SK-N-SH treated with all-trans-retinoic acid at 6 μM for 48 hours (cell line): ENCODE measurements around the gene POLR2M.

Source experiments
- ATAC-seq: fragments of 200-7000 bp; cut with Tn5 transposase; 3 replicates; pipeline ENCODE4 v1.9.1; 2020; ENCODE audit warnings: mild to moderate bottlenecking, moderate library complexity
- ARNTL ChIP-seq: fragments of 450-650 bp; formaldehyde crosslinking; IDR thresholded peaks from 2 replicates; pipeline ENCODE4 v1.5.0; 2020; ENCODE audit warnings: low read depth, mild to moderate bottlenecking, moderate library complexity, borderline replicate concordance
- BACH2 ChIP-seq: fragments of 250-450 bp; sonication (Bioruptor Pico); IDR thresholded peaks from 2 replicates; pipeline ENCODE4 v1.9.0; 2021; ENCODE audit warnings: mild to moderate bottlenecking, borderline replicate concordance
- CREB5 ChIP-seq: fragments of 250-450 bp; sonication (Bioruptor Pico); IDR thresholded peaks from 2 replicates; pipeline ENCODE4 v1.5.1; 2020; ENCODE audit warnings: low read depth, mild to moderate bottlenecking, moderate library complexity
- CSDC2 ChIP-seq: fragments of 250-450 bp; sonication (Bioruptor Pico); IDR thresholded peaks from 2 replicates; pipeline ENCODE4 v1.5.0; 2020; ENCODE audit warnings: mild to moderate bottlenecking, moderate library complexity
- ESRRG ChIP-seq: fragments of 250-450 bp; sonication (Bioruptor Pico); IDR thresholded peaks from 2 replicates; pipeline ENCODE4 v1.6.1; 2021; ENCODE audit warnings: mild to moderate bottlenecking
- GLIS3 ChIP-seq: fragments of 250-450 bp; sonication (Bioruptor Pico); IDR thresholded peaks from 2 replicates; pipeline ENCODE4 v1.5.0; 2020; ENCODE audit warnings: mild to moderate bottlenecking, moderate library complexity
- ISL1 ChIP-seq: fragments of 250-450 bp; sonication (Bioruptor Pico); IDR thresholded peaks from 2 replicates; pipeline ENCODE4 v2.1.2; 2022; ENCODE audit warnings: mild to moderate bottlenecking, moderate library complexity
- OSR1 ChIP-seq: fragments of 250-450 bp; sonication (Bioruptor Pico); IDR thresholded peaks from 2 replicates; pipeline ENCODE4 v1.8.0; 2022; ENCODE audit warnings: moderate library complexity, mild to moderate bottlenecking, inconsistent platforms
- PATZ1 ChIP-seq: fragments of 250-450 bp; sonication (Bioruptor Pico); IDR thresholded peaks from 2 replicates; pipeline ENCODE4 v1.8.0; 2020; ENCODE audit warnings: mild to moderate bottlenecking, moderate library complexity, borderline replicate concordance
- POU6F1 ChIP-seq: fragments of 250-450 bp; sonication (Bioruptor Pico); IDR thresholded peaks from 2 replicates; pipeline ENCODE4 v1.8.0; 2021; ENCODE audit warnings: low read depth, mild to moderate bottlenecking, moderate library complexity, borderline replicate concordance
- PPARA ChIP-seq: fragments of 250-450 bp; sonication (Bioruptor Pico); IDR thresholded peaks from 2 replicates; pipeline ENCODE4 v1.5.0; 2020; ENCODE audit warnings: mild to moderate bottlenecking, borderline replicate concordance
- RARB ChIP-seq: fragments of 250-450 bp; sonication (Bioruptor Pico); IDR thresholded peaks from 2 replicates; pipeline ENCODE4 v1.8.0; 2021; ENCODE audit warnings: mild to moderate bottlenecking, moderate library complexity
- SNAI2 ChIP-seq: fragments of 250-450 bp; sonication (Bioruptor Pico); IDR thresholded peaks from 2 replicates; pipeline ENCODE4 v1.5.0; 2020; ENCODE audit warnings: mild to moderate bottlenecking, moderate library complexity
- TOX ChIP-seq: fragments of 250-450 bp; sonication (Bioruptor Pico); IDR thresholded peaks from 2 replicates; pipeline ENCODE4 v1.8.0; 2021; ENCODE audit warnings: mild to moderate bottlenecking, moderate library complexity, borderline replicate concordance
- ZC3H10 ChIP-seq: fragments of 250-450 bp; sonication (Bioruptor Pico); IDR thresholded peaks from 2 replicates; pipeline ENCODE4 v1.5.1; 2021; ENCODE audit warnings: mild to moderate bottlenecking, moderate library complexity
- ZFP3 ChIP-seq: fragments of 250-450 bp; sonication (Bioruptor Pico); IDR thresholded peaks from 2 replicates; pipeline ENCODE4 v1.5.0; 2020; ENCODE audit warnings: mild to moderate bottlenecking, moderate library complexity
- ZFP30 ChIP-seq: fragments of 450-650 bp; formaldehyde crosslinking; IDR thresholded peaks from 2 replicates; pipeline ENCODE4 v1.5.0; 2022; ENCODE audit warnings: mild to moderate bottlenecking, moderate library complexity
- ZNF565 ChIP-seq: fragments of 450-650 bp; formaldehyde crosslinking; conservative IDR thresholded peaks from 2 replicates; pipeline ENCODE4 v1.5.0; 2020; ENCODE audit warnings: low read depth, mild to moderate bottlenecking, moderate library complexity
- ZNF70 ChIP-seq: fragments of 450-650 bp; formaldehyde crosslinking; IDR thresholded peaks from 2 replicates; pipeline ENCODE4 v1.5.0; 2020; ENCODE audit warnings: mild to moderate bottlenecking, moderate library complexity
- ZNF8 ChIP-seq: fragments of 450-650 bp; formaldehyde crosslinking; IDR thresholded peaks from 2 replicates; pipeline ENCODE4 v1.5.0; 2020; ENCODE audit warnings: mild to moderate bottlenecking, moderate library complexity
- TF ChIP-seq, protein P1 (sequence below): fragments of 250-450 bp; sonication (Bioruptor Pico); IDR thresholded peaks from 2 replicates; pipeline ENCODE4 v1.5.0; 2020; ENCODE audit warnings: mild to moderate bottlenecking, moderate library complexity
- TF ChIP-seq, protein P2 (sequence below): fragments of 250-450 bp; sonication (Bioruptor Pico); IDR thresholded peaks from 2 replicates; pipeline ENCODE4 v1.5.1; 2021; ENCODE audit warnings: mild to moderate bottlenecking, moderate library complexity

The POLR2M gene

DNA sequence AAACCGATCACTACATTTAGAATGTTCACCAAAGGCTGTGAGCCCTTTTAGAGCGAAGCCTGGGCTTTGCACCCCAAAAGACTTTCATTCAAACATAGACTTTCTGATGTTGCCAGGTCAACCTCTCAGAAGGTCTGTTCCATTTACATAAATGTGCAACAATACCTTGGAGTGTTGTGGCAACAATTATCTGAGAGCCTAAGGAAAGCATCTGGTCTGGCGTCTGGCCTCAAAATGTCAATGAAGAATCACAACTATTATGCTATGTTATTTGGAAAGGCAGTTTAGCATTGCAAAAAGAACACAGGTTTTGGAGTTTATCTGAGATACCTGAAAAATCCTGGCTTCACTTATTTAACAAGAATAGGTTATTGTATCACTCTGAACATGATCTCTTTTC, 50.0 kb downstream of the POLR2M start:
- ATAC-seq, result no peak
- no peak for TF ChIP-seq ZNF8 (CRISPR knock-in tag)
- TF ChIP-seq SNAI2, result no peak
- TF ChIP-seq ZFP30 (CRISPR knock-in tag), result no peak
- no peak for TF ChIP-seq CREB5 (CRISPR knock-in tag)
- TF ChIP-seq TOX, result no peak
- no peak for TF ChIP-seq ZNF565 (CRISPR knock-in tag)
- TF ChIP-seq CSDC2 (CRISPR knock-in tag), result no peak
- TF ChIP-seq ARNTL (CRISPR knock-in tag), result no peak
- no peak for TF ChIP-seq GLIS3 (CRISPR knock-in tag)
- TF ChIP-seq ISL1 (CRISPR knock-in tag), result no peak

DNA sequence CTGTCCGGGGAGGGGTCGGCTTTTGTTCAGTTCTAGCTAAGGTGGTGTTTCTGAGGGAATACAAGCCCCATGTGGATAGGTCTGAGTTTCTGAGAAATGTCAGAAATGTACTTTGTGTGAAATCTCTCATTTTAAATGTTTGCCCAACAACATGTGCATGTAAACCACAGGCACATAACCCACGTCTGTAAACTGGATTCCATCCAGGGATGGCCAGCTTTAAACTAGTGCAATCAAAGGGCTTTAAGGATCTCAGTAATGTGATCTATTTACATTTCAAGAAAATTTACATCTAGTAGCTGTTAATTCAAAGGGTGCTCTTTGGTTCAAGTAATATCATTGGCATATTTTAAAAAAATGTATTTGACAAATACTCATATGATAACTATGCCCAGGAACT, 52.0 kb downstream of the POLR2M start:
- TF ChIP-seq ARNTL (CRISPR knock-in tag) (no peak), PATZ1 (no peak), TOX (no peak), OSR1 (no peak), ZFP30 (CRISPR knock-in tag) (no peak), POU6F1 (CRISPR knock-in tag) (no peak), ZFP3 (CRISPR knock-in tag) (no peak), PPARA (CRISPR knock-in tag) (no peak), ESRRG (no peak), ZNF565 (CRISPR knock-in tag) (no peak), RARB (CRISPR knock-in tag) (no peak), SNAI2 (no peak), ISL1 (CRISPR knock-in tag) (no peak)
- TF ChIP-seq, protein P1, sequence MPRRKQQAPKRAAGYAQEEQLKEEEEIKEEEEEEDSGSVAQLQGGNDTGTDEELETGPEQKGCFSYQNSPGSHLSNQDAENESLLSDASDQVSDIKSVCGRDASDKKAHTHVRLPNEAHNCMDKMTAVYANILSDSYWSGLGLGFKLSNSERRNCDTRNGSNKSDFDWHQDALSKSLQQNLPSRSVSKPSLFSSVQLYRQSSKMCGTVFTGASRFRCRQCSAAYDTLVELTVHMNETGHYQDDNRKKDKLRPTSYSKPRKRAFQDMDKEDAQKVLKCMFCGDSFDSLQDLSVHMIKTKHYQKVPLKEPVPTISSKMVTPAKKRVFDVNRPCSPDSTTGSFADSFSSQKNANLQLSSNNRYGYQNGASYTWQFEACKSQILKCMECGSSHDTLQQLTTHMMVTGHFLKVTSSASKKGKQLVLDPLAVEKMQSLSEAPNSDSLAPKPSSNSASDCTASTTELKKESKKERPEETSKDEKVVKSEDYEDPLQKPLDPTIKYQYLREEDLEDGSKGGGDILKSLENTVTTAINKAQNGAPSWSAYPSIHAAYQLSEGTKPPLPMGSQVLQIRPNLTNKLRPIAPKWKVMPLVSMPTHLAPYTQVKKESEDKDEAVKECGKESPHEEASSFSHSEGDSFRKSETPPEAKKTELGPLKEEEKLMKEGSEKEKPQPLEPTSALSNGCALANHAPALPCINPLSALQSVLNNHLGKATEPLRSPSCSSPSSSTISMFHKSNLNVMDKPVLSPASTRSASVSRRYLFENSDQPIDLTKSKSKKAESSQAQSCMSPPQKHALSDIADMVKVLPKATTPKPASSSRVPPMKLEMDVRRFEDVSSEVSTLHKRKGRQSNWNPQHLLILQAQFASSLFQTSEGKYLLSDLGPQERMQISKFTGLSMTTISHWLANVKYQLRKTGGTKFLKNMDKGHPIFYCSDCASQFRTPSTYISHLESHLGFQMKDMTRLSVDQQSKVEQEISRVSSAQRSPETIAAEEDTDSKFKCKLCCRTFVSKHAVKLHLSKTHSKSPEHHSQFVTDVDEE (CRISPR knock-in tag), result no peak
- TF ChIP-seq, protein P2, sequence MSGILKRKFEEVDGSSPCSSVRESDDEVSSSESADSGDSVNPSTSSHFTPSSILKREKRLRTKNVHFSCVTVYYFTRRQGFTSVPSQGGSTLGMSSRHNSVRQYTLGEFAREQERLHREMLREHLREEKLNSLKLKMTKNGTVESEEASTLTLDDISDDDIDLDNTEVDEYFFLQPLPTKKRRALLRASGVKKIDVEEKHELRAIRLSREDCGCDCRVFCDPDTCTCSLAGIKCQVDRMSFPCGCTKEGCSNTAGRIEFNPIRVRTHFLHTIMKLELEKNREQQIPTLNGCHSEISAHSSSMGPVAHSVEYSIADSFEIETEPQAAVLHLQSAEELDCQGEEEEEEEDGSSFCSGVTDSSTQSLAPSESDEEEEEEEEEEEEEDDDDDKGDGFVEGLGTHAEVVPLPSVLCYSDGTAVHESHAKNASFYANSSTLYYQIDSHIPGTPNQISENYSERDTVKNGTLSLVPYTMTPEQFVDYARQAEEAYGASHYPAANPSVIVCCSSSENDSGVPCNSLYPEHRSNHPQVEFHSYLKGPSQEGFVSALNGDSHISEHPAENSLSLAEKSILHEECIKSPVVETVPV (CRISPR knock-in tag), result no peak
- TF ChIP-seq, all 23 proteins: peak for 0
- ATAC-seq, result no peak

DNA sequence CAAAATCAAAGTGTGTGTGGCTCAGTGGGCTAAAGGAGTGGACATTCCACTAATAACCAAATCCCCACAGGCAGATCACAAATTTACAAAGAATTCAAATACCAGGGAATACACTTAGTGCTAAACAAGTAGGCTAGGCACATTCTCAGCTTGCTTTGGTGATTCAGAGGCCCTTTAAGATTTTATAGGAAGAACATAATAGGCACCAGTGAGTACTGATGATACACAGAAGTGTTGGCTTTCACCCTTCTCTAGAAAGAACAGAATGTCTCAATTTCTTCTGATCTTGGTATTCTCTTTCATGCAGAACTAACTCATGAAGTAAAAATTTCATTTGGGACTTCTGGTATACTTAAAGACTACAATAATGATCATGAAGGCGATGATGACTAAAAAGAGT, 55.0 kb downstream of the POLR2M start:
- no peak for ATAC-seq
- no peak for TF ChIP-seq ESRRG
- TF ChIP-seq BACH2 (CRISPR knock-in tag), result no peak
- TF ChIP-seq TOX, result no peak
- no peak for TF ChIP-seq PATZ1
- no peak for TF ChIP-seq PPARA (CRISPR knock-in tag)
- TF ChIP-seq CSDC2 (CRISPR knock-in tag), result no peak
- no peak for TF ChIP-seq RARB (CRISPR knock-in tag)
- TF ChIP-seq ZNF8 (CRISPR knock-in tag), result no peak
- no peak for TF ChIP-seq ZC3H10 (CRISPR knock-in tag)
- no peak for TF ChIP-seq ARNTL (CRISPR knock-in tag)
- no peak for TF ChIP-seq ZNF70 (CRISPR knock-in tag)
- TF ChIP-seq ZNF565 (CRISPR knock-in tag), result no peak
